ENCODE results near the gene TTBK2. TPM values are rescaled to one million over a fixed set of nuclear protein-coding genes. Genes with fewer than 3 reads are reported as not detected.

TTBK2 gene
- polyA plus RNA-seq, 3 donors, result 3.7 to 9.0 (median 5.7) TPM

GRCh38 chr15:42749266-42749665, 171.3 kb downstream of the TTBK2 start:
- no peak overlapping the region for H2AFZ ChIP-seq (ENCODE audit: insufficient read depth, low read depth, low read length, poor library complexity, severe bottlenecking)
- no peaks in the 10 kb centered on the region for H3K27me3 Mint-ChIP-seq (ENCODE audit: low read depth in 3 of 3)
- DNase-seq, result no peak
- H3K27ac Mint-ChIP-seq, result no peak overlapping the region
- WGBS (ENCODE audit: insufficient coverage), result 100% methylated on average over 1 of the region's 1 CpG
- TF ChIP-seq, protein P1, sequence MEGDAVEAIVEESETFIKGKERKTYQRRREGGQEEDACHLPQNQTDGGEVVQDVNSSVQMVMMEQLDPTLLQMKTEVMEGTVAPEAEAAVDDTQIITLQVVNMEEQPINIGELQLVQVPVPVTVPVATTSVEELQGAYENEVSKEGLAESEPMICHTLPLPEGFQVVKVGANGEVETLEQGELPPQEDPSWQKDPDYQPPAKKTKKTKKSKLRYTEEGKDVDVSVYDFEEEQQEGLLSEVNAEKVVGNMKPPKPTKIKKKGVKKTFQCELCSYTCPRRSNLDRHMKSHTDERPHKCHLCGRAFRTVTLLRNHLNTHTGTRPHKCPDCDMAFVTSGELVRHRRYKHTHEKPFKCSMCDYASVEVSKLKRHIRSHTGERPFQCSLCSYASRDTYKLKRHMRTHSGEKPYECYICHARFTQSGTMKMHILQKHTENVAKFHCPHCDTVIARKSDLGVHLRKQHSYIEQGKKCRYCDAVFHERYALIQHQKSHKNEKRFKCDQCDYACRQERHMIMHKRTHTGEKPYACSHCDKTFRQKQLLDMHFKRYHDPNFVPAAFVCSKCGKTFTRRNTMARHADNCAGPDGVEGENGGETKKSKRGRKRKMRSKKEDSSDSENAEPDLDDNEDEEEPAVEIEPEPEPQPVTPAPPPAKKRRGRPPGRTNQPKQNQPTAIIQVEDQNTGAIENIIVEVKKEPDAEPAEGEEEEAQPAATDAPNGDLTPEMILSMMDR (IDR thresholded peaks at IDR 0.05), result no peak
- no peaks in the 10 kb centered on the region for H4K20me1 ChIP-seq (ENCODE audit: insufficient read depth, low read length)
- H3K9me3 ChIP-seq (replicated peaks in 1 of 2; ENCODE audit: control insufficient read depth in 1 of 2, insufficient read depth in 1 of 2, low read length in 2 of 2), result no peaks in the 10 kb centered on the region
- H3K36me3 ChIP-seq (replicated peaks in 1 of 2; ENCODE audit: control insufficient read depth in 1 of 2, insufficient read depth in 2 of 2, low read length in 2 of 2), result peaks cover 33 to 69% of the 10 kb centered on the region in 2 donors
- no peaks in the 10 kb centered on the region for H3K4me1 Mint-ChIP-seq
- no peak overlapping the region for H3K4me3 Mint-ChIP-seq
- H3K4me1 ChIP-seq (ENCODE audit: control insufficient read depth in 1 of 2, insufficient read depth in 2 of 2, low read length in 2 of 2), result no peaks in the 10 kb centered on the region
- H3K9me3 Mint-ChIP-seq, result peaks cover 0 to 11% (median 5%) of the 10 kb centered on the region in 7 donors
- intact Hi-C loops (cut with micrococcal nuclease), result no loop called here
- no peaks in the 10 kb centered on the region for H3K79me2 ChIP-seq (ENCODE audit: insufficient read depth, low read length)
- H3K27me3 ChIP-seq (ENCODE audit: control insufficient read depth in 2 of 2, insufficient read depth in 2 of 2, low read length in 2 of 2), result no peaks in the 10 kb centered on the region
- no peak overlapping the region for H3K4me3 ChIP-seq (replicated peaks in 1 of 3; ENCODE audit: low read depth in 2 of 3, low read length in 3 of 3)
- H3K36me3 Mint-ChIP-seq, result peaks cover 62 to 69% of the 10 kb centered on the region in 2 donors
- no peak overlapping the region for H3K4me2 ChIP-seq (replicated peaks; ENCODE audit: extremely low read depth, low read length, poor library complexity, severe bottlenecking)
- H3K9ac ChIP-seq (ENCODE audit: insufficient read depth, low read length, poor library complexity, severe bottlenecking), result no peak overlapping the region
- no peak overlapping the region for H3K27ac ChIP-seq (ENCODE audit: low read depth in 1 of 2, low read length in 2 of 2)

DNA sequence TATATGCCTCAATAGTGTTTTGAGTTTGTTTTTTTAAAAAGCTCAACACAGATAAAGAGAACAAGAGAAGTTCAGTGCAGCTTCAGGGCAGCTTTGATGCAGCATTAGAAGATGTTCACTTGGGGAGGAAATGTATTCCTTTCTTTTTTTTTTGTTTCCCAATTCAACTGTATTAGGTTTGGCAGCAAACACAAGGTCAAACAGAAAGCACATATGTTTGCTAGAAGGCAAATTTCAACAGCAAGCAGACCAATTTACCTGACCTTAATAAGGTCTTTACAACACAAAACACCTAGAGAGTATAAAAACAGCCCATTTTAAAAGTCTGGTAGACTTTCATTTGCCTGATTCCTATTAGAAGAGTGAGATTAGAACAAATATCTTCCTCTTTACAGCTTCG, 176.4 kb downstream of the TTBK2 start:
- TF ChIP-seq, protein P1 (IDR thresholded peaks at IDR 0.05), result no peak

More for the DNA sequence above, 176.4 kb downstream of the TTBK2 start:
- Mint-ChIP-seq H3K27ac (no peak overlapping the region), H3K27me3 (ENCODE audit: low read depth in 3 of 3) (no peaks in the 10 kb centered on the region), H3K4me3 (no peak overlapping the region), H3K9me3 (no peaks in the 10 kb centered on the region), H3K36me3 (peaks cover 39 to 43% of the 10 kb centered on the region in 2 donors), H3K4me1 (no peaks in the 10 kb centered on the region)
- H3K27me3 ChIP-seq (ENCODE audit: control insufficient read depth in 2 of 2, insufficient read depth in 2 of 2, low read length in 2 of 2), result no peaks in the 10 kb centered on the region
- H2AFZ ChIP-seq (ENCODE audit: insufficient read depth, low read depth, low read length, poor library complexity, severe bottlenecking), result no peak overlapping the region
- intact Hi-C loops (cut with micrococcal nuclease), result no loop called here
- no peak overlapping the region for H3K27ac ChIP-seq (ENCODE audit: low read depth in 1 of 2, low read length in 2 of 2)
- no peaks in the 10 kb centered on the region for H3K79me2 ChIP-seq (ENCODE audit: insufficient read depth, low read length)
- H3K9ac ChIP-seq (ENCODE audit: insufficient read depth, low read length, poor library complexity, severe bottlenecking), result no peak overlapping the region
- no peaks in the 10 kb centered on the region for H3K9me3 ChIP-seq (replicated peaks in 1 of 2; ENCODE audit: control insufficient read depth in 1 of 2, insufficient read depth in 1 of 2, low read length in 2 of 2)
- no CpG with 5 or more reads among the region's 1 CpG for WGBS (ENCODE audit: insufficient coverage)
- H3K36me3 ChIP-seq (replicated peaks in 1 of 2; ENCODE audit: control insufficient read depth in 1 of 2, insufficient read depth in 2 of 2, low read length in 2 of 2), result peaks cover 9 to 57% of the 10 kb centered on the region in 2 donors
- DNase-seq, result no peak
- no peaks in the 10 kb centered on the region for H3K4me1 ChIP-seq (ENCODE audit: control insufficient read depth in 1 of 2, insufficient read depth in 2 of 2, low read length in 2 of 2)
- H3K4me2 ChIP-seq (replicated peaks; ENCODE audit: extremely low read depth, low read length, poor library complexity, severe bottlenecking), result no peak overlapping the region
- no peaks in the 10 kb centered on the region for H4K20me1 ChIP-seq (ENCODE audit: insufficient read depth, low read length)
- no peak overlapping the region for H3K4me3 ChIP-seq (replicated peaks in 1 of 3; ENCODE audit: low read depth in 2 of 3, low read length in 3 of 3)
